Gastroesophageal sphincter (tissue), 3 donors: ENCODE data around the gene SUN3.

Source experiments
- CTCF ChIP-seq, 4 experiments: fragments of 200-600 bp in 2 of 4; fragments of 450-650 bp in 2 of 4; sonication (generic) in 1 of 4; IDR thresholded peaks; one replicate each; pipeline ENCODE4 v1.5.1; 2017 to 2019; ENCODE audit warnings: antibody characterized with exemption in 4 of 4, mild to moderate bottlenecking in 2 of 4, moderate library complexity in 2 of 4
- POLR2A ChIP-seq, 2 donors: fragments of 450-650 bp; IDR thresholded peaks; one replicate each; pipeline ENCODE4 v1.6.1; 2017; ENCODE audit warnings: antibody characterized with exemption in 2 of 2, mild to moderate bottlenecking in 2 of 2, moderate library complexity in 1 of 2
- POLR2AphosphoS5 ChIP-seq: sonication (generic); formaldehyde crosslinking; IDR thresholded peaks from one replicate; pipeline ENCODE4 v1.6.1; 2017; ENCODE audit warnings: antibody characterized with exemption

GRCh38 chr7:47965456-47965855 is 63.5 kb downstream of the SUN3 start:
- no peak for TF ChIP-seq POLR2A (IDR thresholded peaks at IDR 0.05)
- TF ChIP-seq CTCF (IDR thresholded peaks at IDR 0.05): no peak
- no peak for TF ChIP-seq POLR2AphosphoS5
